AG04450 (cell line): ENCODE results near the gene SORL1. TPM values are rescaled to one million over a fixed set of nuclear protein-coding genes. Genes with fewer than 3 reads are reported as not detected.

Source experiments
- CTCF ChIA-PET: fragments of 300-600, 350-600 bp; formaldehyde crosslinking; extraction: SDS; loops from one replicate; lab custom pipeline; 2022; ENCODE audit warnings: antibody characterized with exemption, inconsistent platforms; lab: Charles Lee
- POLR2A ChIA-PET: fragments of 350-600 bp; formaldehyde crosslinking; extraction: SDS; loops from one replicate; lab custom pipeline; 2021; ENCODE audit warnings: antibody characterized with exemption, inconsistent platforms; lab: Yijun Ruan, JAX
- DNase-seq: peaks from one replicate; pipeline ENCODE4 v3.0.0-alpha.2; 2011; ENCODE audit warnings: low read depth, low spot score
- H3K27ac ChIP-seq: one replicate; pipeline ENCODE4 v1.5.1; 2012; ENCODE audit warnings: low read depth, low read length, control low read depth
- H3K27me3 ChIP-seq: one replicate; pipeline ENCODE4 v1.6.0; 2012; ENCODE audit warnings: low read length; ENCODE audit not compliant: control insufficient read depth, insufficient read depth
- H3K4me3 ChIP-seq: 2 replicates; pipeline ENCODE4 v1.5.1; 2011; ENCODE audit warnings: mild to moderate bottlenecking, low read depth, low read length, control low read depth
- H3K9me3 ChIP-seq: 2 replicates; pipeline ENCODE4 v1.5.1; 2012; ENCODE audit warnings: low read length; ENCODE audit not compliant: control insufficient read depth, insufficient read depth
- CTCF ChIP-seq: IDR thresholded peaks from 2 replicates; pipeline ENCODE4 v1.5.1; 2011; ENCODE audit warnings: low read depth, low read length, control low read depth, inconsistent platforms
- polyA plus RNA-seq: library from polyadenylated mRNA; depleted of rRNA; stranded (reverse); fragments of >200 nt; gene quantifications from 2 replicates; pipeline ENCODE4 v1.2.3, GENCODE V29; 2011

SORL1 gene
- polyA plus RNA-seq, 1 experiment: 5.4 TPM

- Histone ChIP-seq H3K4me3 (no peak overlapping the region), H3K9me3 (no peaks in the 10 kb centered on the region), H3K27ac (no peak overlapping the region), H3K27me3 (no peaks in the 10 kb centered on the region)
- TF ChIP-seq CTCF: no peak
- DNase-seq: no peak
- ChIA-PET POLR2A (no interaction called here), CTCF (no interaction called here)
Measured at GRCh38 chr11:121603316-121603715, 151.2 kb downstream of the SORL1 start.

DNA sequence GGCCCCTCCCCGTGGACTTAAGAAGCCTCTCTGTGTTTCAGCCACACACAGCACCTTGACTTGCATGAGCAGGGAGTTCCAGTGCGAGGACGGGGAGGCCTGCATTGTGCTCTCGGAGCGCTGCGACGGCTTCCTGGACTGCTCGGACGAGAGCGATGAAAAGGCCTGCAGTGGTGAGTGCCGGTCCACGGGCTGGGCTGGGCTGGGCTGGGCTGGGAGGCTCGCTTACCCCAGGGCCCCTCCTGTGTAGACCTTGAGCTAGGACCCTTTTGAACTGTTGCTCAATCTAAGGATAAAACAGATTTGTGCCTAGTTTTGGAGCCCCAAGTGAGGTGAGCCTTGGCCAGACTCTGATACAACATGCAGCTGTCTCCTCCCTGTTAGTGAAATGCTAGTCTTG lies 152.0 kb downstream of the SORL1 start:
- no peak overlapping the region for H3K4me3 ChIP-seq
- POLR2A ChIA-PET: no interaction called here
- no peak for TF ChIP-seq CTCF
- CTCF ChIA-PET: interaction anchor here (0.6 kb wide), 1 partner anchor 410 kb away, joined by 3 read pairs; no protein-coding TSS in a partner anchor
- no peak overlapping the region for H3K27ac ChIP-seq
- DNase-seq: no peak
- H3K9me3 ChIP-seq: no peaks in the 10 kb centered on the region; the same call in 1 of the 2 replicates
- H3K27me3 ChIP-seq: no peaks in the 10 kb centered on the region

DNA sequence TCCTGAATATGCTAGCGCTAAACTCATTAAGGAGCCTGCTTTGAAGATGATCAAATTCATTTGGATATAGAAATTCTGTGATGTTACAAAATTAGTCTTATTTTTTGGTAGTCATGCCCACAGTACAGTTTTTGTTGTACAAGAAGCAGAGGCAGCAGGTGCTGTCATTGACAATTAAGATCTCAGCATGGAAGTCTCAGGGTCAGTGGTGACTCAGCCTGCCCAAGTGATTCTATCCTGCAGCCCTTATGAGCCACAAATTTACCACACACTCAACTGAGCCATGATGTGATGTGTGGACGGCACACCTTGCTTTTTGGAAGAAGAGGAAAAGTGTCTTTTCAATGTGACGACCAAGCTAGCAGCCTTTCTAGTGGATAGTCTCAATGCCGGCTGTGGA lies 154.2 kb downstream of the SORL1 start:
- no peak overlapping the region for H3K27ac ChIP-seq
- ChIA-PET POLR2A (no interaction called here), CTCF (no interaction called here)
- H3K27me3 ChIP-seq: no peaks in the 10 kb centered on the region
- no peak for TF ChIP-seq CTCF
- no peak for DNase-seq
- no peak overlapping the region for H3K4me3 ChIP-seq
- H3K9me3 ChIP-seq: no peaks in the 10 kb centered on the region; the same call in 1 of the 2 replicates

- Histone ChIP-seq H3K27me3 (no peaks in the 10 kb centered on the region), H3K27ac (no peak overlapping the region), H3K9me3 (no peaks in the 10 kb centered on the region; the same call in 1 of the 2 replicates), H3K4me3 (no peak overlapping the region)
- POLR2A ChIA-PET: no interaction called here
- CTCF ChIA-PET: no interaction called here
- TF ChIP-seq CTCF: no peak
- DNase-seq: no peak
Measured at GRCh38 chr11:121607341-121607740, 155.2 kb downstream of the SORL1 start.

GRCh38 chr11:121608545-121609098 lies 156.5 kb downstream of the SORL1 start:
- Histone ChIP-seq H3K9me3 (no peaks in the 10 kb centered on the region; the same call in 1 of the 2 replicates), H3K4me3 (no peak overlapping the region), H3K27me3 (no peaks in the 10 kb centered on the region), H3K27ac (no peak overlapping the region)
- DNase-seq: no peak
- no peak for TF ChIP-seq CTCF
- ChIA-PET POLR2A (no interaction called here), CTCF (no interaction called here)
